GM12873 (cell line): Measurements from ENCODE around the gene LRFN2.

Experiments
- CTCF ChIP-seq: IDR thresholded peaks from 2 replicates; pipeline ENCODE4 v1.5.1; 2012; ENCODE audit warnings: low read depth, mild to moderate bottlenecking, moderate library complexity, low read length, control low read depth; ENCODE audit not compliant: insufficient read depth; ENCODE audit errors: missing control alignments

The LRFN2 gene

GRCh38 chr6:40626886-40627285 lies 39.7 kb upstream of the LRFN2 start:
- TF ChIP-seq CTCF, result no peak

- no peak for TF ChIP-seq CTCF
Observed at GRCh38 chr6:40623932-40624331, 36.8 kb upstream of the LRFN2 start.

GRCh38 chr6:40623178-40623577 lies 36.0 kb upstream of the LRFN2 start:
- TF ChIP-seq CTCF, result no peak

GRCh38 chr6:40620574-40621240 lies 33.5 kb upstream of the LRFN2 start:
- TF ChIP-seq CTCF, result no peak

- TF ChIP-seq CTCF, result no peak
Observed at GRCh38 chr6:40614671-40615070, 27.5 kb upstream of the LRFN2 start.

GRCh38 chr6:40611912-40612311 lies 24.7 kb upstream of the LRFN2 start:
- TF ChIP-seq CTCF, result no peak

GRCh38 chr6:40611434-40611833 lies 24.3 kb upstream of the LRFN2 start:
- TF ChIP-seq CTCF, result no peak
